A549 (cell line): Measurements from ENCODE around the gene ZFP36L1.

Source experiments
- ESRRA ChIP-seq: fragments of 150-350 bp; IDR thresholded peaks from 2 replicates; pipeline ENCODE4 v1.6.1; 2014; ENCODE audit warnings: mild to moderate bottlenecking, low read length, borderline replicate concordance
- KDM1A ChIP-seq: fragments of 200-600 bp; sonication (generic); IDR thresholded peaks from 2 replicates; pipeline ENCODE4 v1.6.1; 2016; ENCODE audit warnings: low read depth, mild to moderate bottlenecking
- POLR2A ChIP-seq: IDR thresholded peaks from 2 replicates; pipeline ENCODE4 v1.6.1; 2012; ENCODE audit warnings: mild to moderate bottlenecking, low read length
- TF ChIP-seq, protein P1 (sequence below): fragments of >200 bp; sonication (Bioruptor Twin); formaldehyde crosslinking; IDR thresholded peaks from 3 replicates; pipeline ENCODE4 v1.5.1; 2016

DNA sequence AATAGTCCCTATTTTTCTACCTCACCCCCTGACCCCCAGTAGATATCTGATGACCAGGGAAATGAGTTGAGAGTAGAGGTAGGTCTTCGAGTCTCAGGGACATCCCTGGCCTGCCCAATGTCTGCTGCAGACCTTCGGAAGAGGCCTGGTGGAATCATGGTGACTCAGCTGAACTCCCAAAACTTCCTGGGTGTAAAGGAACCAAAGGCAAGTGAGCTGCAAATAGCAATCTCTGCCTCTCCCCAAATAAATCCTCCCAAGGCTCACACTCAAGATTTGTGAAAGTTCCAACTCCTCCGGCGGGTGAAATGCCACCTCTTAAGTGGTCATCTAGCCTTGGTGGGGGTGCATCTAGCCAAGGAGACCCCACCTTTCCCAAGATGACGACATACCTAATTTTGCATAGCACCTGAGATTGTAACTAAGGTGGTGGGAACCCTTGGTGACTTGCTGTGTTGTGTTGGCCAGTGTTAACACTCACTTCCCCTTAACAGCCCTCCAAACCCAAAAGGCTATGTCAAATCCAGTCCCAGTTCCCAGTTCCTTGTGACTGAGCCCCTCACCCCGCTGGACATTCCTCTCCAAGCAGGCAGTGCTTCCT, 6.3 kb downstream of the ZFP36L1 start:
- TF ChIP-seq, protein P1, sequence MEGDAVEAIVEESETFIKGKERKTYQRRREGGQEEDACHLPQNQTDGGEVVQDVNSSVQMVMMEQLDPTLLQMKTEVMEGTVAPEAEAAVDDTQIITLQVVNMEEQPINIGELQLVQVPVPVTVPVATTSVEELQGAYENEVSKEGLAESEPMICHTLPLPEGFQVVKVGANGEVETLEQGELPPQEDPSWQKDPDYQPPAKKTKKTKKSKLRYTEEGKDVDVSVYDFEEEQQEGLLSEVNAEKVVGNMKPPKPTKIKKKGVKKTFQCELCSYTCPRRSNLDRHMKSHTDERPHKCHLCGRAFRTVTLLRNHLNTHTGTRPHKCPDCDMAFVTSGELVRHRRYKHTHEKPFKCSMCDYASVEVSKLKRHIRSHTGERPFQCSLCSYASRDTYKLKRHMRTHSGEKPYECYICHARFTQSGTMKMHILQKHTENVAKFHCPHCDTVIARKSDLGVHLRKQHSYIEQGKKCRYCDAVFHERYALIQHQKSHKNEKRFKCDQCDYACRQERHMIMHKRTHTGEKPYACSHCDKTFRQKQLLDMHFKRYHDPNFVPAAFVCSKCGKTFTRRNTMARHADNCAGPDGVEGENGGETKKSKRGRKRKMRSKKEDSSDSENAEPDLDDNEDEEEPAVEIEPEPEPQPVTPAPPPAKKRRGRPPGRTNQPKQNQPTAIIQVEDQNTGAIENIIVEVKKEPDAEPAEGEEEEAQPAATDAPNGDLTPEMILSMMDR: no peak
- TF ChIP-seq KDM1A (no peak), POLR2A (no peak), ESRRA (no peak)
